ENCODE measurements around the gene C4orf46.

Gene C4orf46

DNA sequence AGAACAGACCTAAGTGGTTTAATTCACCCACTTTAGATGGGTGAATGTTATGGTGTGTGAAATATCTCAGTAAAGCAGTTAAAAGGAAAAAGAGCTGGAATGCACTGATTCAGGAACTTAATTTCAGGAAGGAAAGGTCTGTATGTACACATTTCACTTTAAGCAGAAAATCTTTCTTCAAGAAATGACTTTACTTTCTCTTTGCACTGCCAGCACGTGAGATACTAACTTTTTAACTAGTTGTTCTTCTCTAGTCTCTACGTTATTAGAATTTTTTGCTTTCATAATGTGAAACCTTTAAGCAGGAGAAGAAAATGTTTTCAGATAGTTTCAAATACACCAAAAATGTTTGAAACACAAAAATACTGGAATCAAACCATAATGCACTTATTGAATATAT is 18.8 kb downstream of the C4orf46 start:
- no peak for TF ChIP-seq CTCF (IDR thresholded peaks at IDR 0.05; ENCODE audit: borderline replicate concordance, insufficient read depth, low read depth, low read length)
- H3K4me3 ChIP-seq (ENCODE audit: low read depth, low read length), result no peak overlapping the region

DNA sequence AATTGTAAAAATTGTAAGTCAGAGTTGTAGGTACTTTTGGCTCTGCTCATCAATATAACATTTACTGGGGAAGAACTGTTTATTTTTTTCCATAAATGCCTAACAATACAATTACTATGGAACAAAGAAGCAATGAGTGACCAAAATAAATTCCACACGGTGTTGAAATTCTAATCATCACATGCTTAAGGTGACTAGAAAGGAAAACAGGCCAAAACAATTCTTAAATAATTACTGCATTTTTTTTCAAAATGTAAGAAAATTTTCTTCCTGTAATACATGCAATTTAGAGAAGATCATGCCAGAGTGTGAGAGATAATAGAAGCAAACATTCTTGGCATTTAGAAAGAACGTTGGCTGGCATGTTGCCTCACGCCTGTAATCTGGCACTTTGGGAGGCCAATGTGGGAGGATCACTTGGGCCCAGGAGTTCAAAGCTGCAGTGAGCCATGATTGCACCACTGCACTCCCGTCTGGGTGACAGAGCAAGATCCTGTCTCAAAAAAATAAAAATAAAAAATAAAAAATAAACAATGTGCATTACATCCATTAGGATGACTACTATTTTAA is 22.5 kb downstream of the C4orf46 start:
- no peak for TF ChIP-seq CTCF (IDR thresholded peaks at IDR 0.05; ENCODE audit: borderline replicate concordance, insufficient read depth, low read depth, low read length)

GRCh38 chr4:158644760-158645159 is 26.9 kb downstream of the C4orf46 start:
- no peak for TF ChIP-seq CTCF (IDR thresholded peaks at IDR 0.05; ENCODE audit: borderline replicate concordance, insufficient read depth, low read depth, low read length)
- H3K4me3 ChIP-seq (ENCODE audit: low read depth, low read length), result no peak overlapping the region

More for the DNA sequence above, 22.5 kb downstream of the C4orf46 start:
- no peak overlapping the region for H3K4me3 ChIP-seq (ENCODE audit: low read depth, low read length)

DNA sequence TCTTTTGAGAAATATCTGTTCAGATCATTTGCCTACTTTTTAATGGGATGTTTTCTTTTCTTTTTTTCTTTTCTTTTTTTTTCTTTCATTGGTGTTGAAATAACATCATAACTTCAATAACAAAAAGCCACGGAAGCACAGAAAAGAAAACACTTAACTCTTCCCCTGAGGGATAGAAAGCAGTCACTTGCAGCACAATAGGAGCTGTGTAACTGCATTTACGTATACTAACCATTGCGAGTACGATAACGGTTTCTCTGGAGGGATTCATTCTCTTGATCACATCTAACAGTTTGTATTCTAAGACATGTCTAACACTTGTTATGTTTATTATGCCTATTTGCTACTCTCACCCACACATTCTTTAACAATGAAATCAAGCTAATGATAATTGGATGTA is 27.3 kb downstream of the C4orf46 start:
- no peak overlapping the region for H3K4me3 ChIP-seq (ENCODE audit: low read depth, low read length)
- TF ChIP-seq CTCF (IDR thresholded peaks at IDR 0.05; ENCODE audit: borderline replicate concordance, insufficient read depth, low read depth, low read length), result no peak

GRCh38 chr4:158636619-158637018 is 35.1 kb downstream of the C4orf46 start:
- no peak overlapping the region for H3K4me3 ChIP-seq (ENCODE audit: low read depth, low read length)
- no peak for TF ChIP-seq CTCF (IDR thresholded peaks at IDR 0.05; ENCODE audit: borderline replicate concordance, insufficient read depth, low read depth, low read length)

DNA sequence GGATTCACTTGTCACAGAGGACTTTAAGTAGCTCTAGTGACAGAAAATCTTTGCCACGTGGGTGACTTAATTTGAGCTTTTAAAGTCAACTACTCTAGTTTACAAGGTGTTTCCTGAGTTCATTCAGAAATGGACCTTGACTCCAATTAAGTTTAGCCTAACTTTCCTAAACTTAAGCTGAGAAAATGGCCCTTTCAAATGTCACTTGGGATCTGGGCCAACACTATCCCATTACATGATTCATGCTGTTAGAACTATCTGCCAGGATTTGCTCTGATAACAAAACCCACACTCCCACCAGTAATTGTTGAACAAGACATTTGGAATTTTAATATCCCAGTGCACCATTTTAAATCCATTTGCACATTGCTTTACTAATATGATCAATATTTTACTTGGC is 40.8 kb downstream of the C4orf46 start:
- no peak for TF ChIP-seq CTCF (IDR thresholded peaks at IDR 0.05; ENCODE audit: borderline replicate concordance, insufficient read depth, low read depth, low read length)
- no peak overlapping the region for H3K4me3 ChIP-seq (ENCODE audit: low read depth, low read length)

GRCh38 chr4:158625544-158625943 is 46.1 kb downstream of the C4orf46 start:
- TF ChIP-seq CTCF (IDR thresholded peaks at IDR 0.05; ENCODE audit: borderline replicate concordance, insufficient read depth, low read depth, low read length), result no peak
- no peak overlapping the region for H3K4me3 ChIP-seq (ENCODE audit: low read depth, low read length)
